HG03439 (cell line): Measurements from ENCODE around the gene RANBP3L.
"Not testable (repeated sequence)": the region's sequence is repeated elsewhere in the genome, so short reads cannot be mapped to it uniquely, and the experiment has no call there.

Experiments
- ATAC-seq: cut with Tn5 transposase; IDR thresholded peaks from one replicate; pipeline ENCODE4 v1.9.1; 2021; ENCODE audit warnings: mild to moderate bottlenecking, moderate library complexity; ENCODE audit not compliant: unreplicated experiment

The RANBP3L gene

DNA sequence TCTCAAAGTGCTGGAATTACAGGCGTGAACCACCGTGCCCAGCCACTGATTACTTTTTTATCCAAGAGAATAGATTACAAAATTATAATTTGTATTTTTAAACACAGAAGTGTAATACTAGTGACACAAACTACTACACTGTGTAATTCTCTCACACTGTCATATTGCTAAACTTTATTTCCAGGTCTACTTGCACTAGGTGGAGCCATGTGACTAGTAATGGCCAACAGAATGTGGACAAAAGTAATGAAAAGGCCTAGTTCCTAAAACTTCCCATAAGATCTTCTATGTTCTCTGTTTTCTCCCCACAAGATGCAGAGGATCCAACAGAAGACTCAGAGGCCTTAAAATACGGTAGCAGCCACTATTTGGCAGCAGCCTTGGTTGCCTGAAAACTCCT is 87.3 kb downstream of the RANBP3L start:
- no peak for ATAC-seq

DNA sequence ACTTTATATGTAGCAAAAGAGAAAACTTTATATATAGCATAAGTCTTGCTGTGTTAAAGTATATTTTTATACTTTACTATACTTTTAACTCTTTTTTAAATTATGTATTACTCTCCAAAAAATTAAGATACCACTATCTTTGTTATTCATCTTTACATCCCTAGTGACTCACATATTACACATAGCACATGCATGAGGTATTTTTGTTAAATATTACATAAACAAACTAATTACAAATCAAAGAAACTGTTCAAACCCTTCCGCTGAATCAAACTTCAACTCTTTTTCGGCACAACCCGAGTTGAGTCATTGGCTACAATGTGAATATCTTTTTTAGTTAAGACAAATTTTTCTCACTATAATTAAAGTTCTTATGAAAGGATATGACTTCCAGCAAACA is 92.0 kb downstream of the RANBP3L start:
- ATAC-seq = no peak

DNA sequence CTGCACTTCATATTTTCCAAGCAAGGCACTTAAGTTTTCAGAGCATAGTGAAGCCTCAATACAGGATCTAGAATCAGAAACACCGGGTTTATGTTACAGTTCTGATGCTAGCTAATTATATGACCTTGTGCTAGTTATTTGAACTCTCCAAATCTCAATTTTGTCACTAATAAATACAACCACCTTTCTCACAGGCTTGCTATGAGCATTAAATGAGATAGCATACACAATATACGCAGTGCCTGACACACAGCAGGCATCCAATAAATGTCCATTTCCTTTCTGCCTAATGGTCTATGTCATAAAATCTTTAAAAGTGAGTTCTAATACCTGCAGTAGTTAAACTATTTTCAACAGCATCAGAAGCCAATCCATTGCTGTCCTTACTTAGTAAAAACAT is 92.9 kb downstream of the RANBP3L start:
- no peak for ATAC-seq

- ATAC-seq = no peak
These were observed 94.8 kb downstream of the RANBP3L start for GRCh38 chr5:36206913-36207312.

- ATAC-seq = no peak
These were observed 96.4 kb downstream of the RANBP3L start for GRCh38 chr5:36205329-36205728.

DNA sequence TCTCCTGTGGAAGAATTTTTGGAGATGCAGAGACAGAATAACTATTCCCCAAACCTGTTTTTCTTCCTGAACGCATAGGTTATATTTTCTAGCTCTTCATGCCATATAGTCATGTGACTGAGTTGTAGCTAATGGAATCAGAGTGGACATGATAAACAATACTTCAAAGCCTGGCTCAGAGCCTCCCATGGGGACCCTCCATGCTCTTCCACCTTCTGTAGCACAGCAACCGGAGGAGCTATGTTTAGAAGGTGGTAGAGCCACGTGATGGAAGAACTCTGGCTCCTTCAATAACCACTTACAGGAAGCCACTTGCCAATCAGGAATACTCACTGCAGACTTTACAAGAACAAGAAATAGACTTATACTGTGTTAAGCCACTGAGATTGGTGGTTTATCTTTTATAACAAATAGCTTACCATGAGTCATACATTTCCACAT is 99.2 kb downstream of the RANBP3L start:
- ATAC-seq = no peak

- no peak for ATAC-seq
These were observed 101.2 kb downstream of the RANBP3L start for GRCh38 chr5:36200513-36200912.

- no peak for ATAC-seq
These were observed 102.1 kb downstream of the RANBP3L start for GRCh38 chr5:36199620-36200019.

- not testable (repeated sequence) for ATAC-seq
These were observed 102.9 kb downstream of the RANBP3L start for GRCh38 chr5:36198783-36199182.
